K562 (cell line): ENCODE results near the gene ENTREP1. TPM values are rescaled to one million over a fixed set of nuclear protein-coding genes. Genes with fewer than 3 reads are reported as not detected.

Experiments used
- CCNT2 ChIP-seq: IDR thresholded peaks from 2 replicates; pipeline ENCODE4 v1.6.1; 2011; ENCODE audit warnings: borderline replicate concordance, low read depth, mild to moderate bottlenecking, moderate library complexity, mixed read lengths, low read length; ENCODE audit not compliant: insufficient read length; ENCODE audit errors: extremely low read depth
- DEAF1 ChIP-seq: fragments of 450-650 bp; formaldehyde crosslinking; IDR thresholded peaks from 2 replicates; pipeline ENCODE4 v1.4.0; 2020; ENCODE audit warnings: mild to moderate bottlenecking, moderate library complexity
- MYC ChIP-seq, 2 experiments: fragments of 250-450 bp in 1 of 2; sonication (Bioruptor Pico) in 1 of 2; IDR thresholded peaks; 2 replicates each; pipeline versions ENCODE4 v1.5.1 to v1.6.1; 2012 to 2021; ENCODE audit warnings: low read depth in 2 of 2, borderline replicate concordance in 1 of 2, improper control_type of control experiment in 1 of 2, low read length in 1 of 2, mild to moderate bottlenecking in 1 of 2, moderate library complexity in 1 of 2
- NFE2L1 ChIP-seq: fragments of 450-650 bp; IDR thresholded peaks from 2 replicates; pipeline ENCODE4 v1.6.1; 2016; ENCODE audit warnings: missing genetic modification characterization, low read depth, mild to moderate bottlenecking, missing compliant biosample characterization, moderate library complexity, borderline replicate concordance
- RAD21 ChIP-seq, 2 experiments: fragments of 250-450 bp in 1 of 2; fragments of 450-650 bp in 1 of 2; sonication (Bioruptor Pico) in 1 of 2; formaldehyde crosslinking in 1 of 2; IDR thresholded peaks in 1 of 2; conservative IDR thresholded peaks in 1 of 2; 2 replicates each; pipeline versions ENCODE4 v1.4.0 to v1.8.0; 2020 to 2022; ENCODE audit warnings: mild to moderate bottlenecking in 2 of 2, moderate library complexity in 1 of 2
- SFPQ ChIP-seq: fragments of 200-400 bp; formaldehyde crosslinking; IDR thresholded peaks from 2 replicates; pipeline ENCODE4 v1.6.1; 2017; ENCODE audit warnings: mild to moderate bottlenecking, low read depth, low read length, moderate library complexity
- ZNF592 ChIP-seq: fragments of 450-650 bp; IDR thresholded peaks from 2 replicates; pipeline ENCODE4 v1.6.1; 2017; ENCODE audit warnings: antibody characterized with exemption, mild to moderate bottlenecking
- polyA plus RNA-seq, 8 experiments: library from polyadenylated mRNA; depleted of rRNA in 4 of 8; stranded (reverse) in 5 of 8; unstranded in 3 of 8; fragments of >200 nt; fragmentation: Nextera tagmentation in 2 of 8; fragmentation: Illumina TruSeq in 1 of 8; extraction: Ambion mirVana in 2 of 8; extraction: Trizol in 1 of 8; gene quantifications; 2 replicates each; pipeline versions ENCODE4 v1.2.1 to v1.2.3, GENCODE V29; 2011 to 2014; ENCODE audit warnings: inconsistent platforms in 1 of 8, missing spikeins in 1 of 8
- total RNA-seq, 7 experiments: library from RNA; depleted of rRNA in 6 of 7; stranded (reverse); fragments of >200 nt in 6 of 7; fragmentation: Illumina TruSeq in 2 of 7; extraction: Trizol in 2 of 7; gene quantifications; 2 replicates each; pipeline versions ENCODE4 v1.2.1 to v1.2.3, GENCODE V29; 2011 to 2021; ENCODE audit warnings: low replicate concordance in 1 of 7

The ENTREP1 gene
- total and polyA plus RNA-seq, 9 of the 15 experiments (the other 6 are each of a cell fraction or from before 2014, with no cell fraction given) = not detected

- peak; percentile 46; the same call in 1 of the 2 replicates for TF ChIP-seq DEAF1
- TF ChIP-seq MYC (IDR thresholded peaks at IDR 0.05; ENCODE audit: low read depth, low read length) = no peak
- no peak for TF ChIP-seq MYC (CRISPR knock-in tag; IDR thresholded peaks at IDR 0.05; ENCODE audit: borderline replicate concordance, low read depth)
- TF ChIP-seq NFE2L1 (tag) = no peak
- no peak for TF ChIP-seq CCNT2
- no peak for TF ChIP-seq ZNF592
- peak; percentile 71 to 89 for TF ChIP-seq RAD21 (CRISPR knock-in tag; conservative IDR thresholded peaks at IDR 0.05 in 1 of 2, IDR thresholded peaks at IDR 0.05 in 1 of 2)
- no peak for TF ChIP-seq SFPQ
Observed at GRCh38 chr9:69421908-69422801, 97.1 kb downstream of the ENTREP1 start (continued).
